ENCODE results near the gene SOS2. TPM values are rescaled to one million over a fixed set of nuclear protein-coding genes. Genes with fewer than 3 reads are reported as not detected.

The SOS2 gene
- total RNA-seq, 1 experiment from 2014 or later: 20.3 TPM

DNA sequence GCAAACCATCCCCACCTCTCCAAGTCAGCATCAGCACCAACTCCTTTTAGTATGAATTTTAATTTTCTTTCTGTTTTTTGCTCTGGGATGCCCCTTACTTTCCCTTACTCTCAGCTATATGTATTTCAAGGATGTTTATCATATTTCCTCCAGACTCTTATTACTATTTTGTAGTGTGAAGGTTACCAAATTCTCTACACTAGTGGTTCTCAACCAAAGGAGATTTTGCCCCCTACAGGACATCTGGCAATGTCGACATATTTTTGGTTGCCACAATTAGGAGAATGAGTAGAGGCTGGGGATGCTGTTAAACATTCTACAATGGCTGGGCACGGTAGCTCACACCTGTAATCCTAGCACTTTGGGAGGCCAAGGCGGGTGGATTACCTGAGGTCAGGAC is 29.1 kb upstream of the SOS2 start:
- POLR2A ChIA-PET (ENCODE audit: low non-redundant PET): interaction anchor here (0.6 kb wide), 1 partner anchor 408 kb away, joined by 3 read pairs; the partner anchor contains the start of gene NEMF
- Histone ChIP-seq H3K4me1 (ENCODE audit: insufficient read depth, low read length, poor library complexity, severe bottlenecking) (no peaks in the 10 kb centered on the region), H3K4me3 (ENCODE audit: low read depth, low read length, poor library complexity, severe bottlenecking) (no peak overlapping the region), H3K36me3 (ENCODE audit: insufficient read depth, low read length, poor library complexity, severe bottlenecking) (no peaks in the 10 kb centered on the region), H3K9me3 (ENCODE audit: low read depth, low read length, poor library complexity, severe bottlenecking) (no peaks in the 10 kb centered on the region), H3K27me3 (replicated peaks; ENCODE audit: insufficient read depth, low read depth, low read length, poor library complexity) (no peaks in the 10 kb centered on the region), H3K27ac (ENCODE audit: low read depth, low read length, poor library complexity, severe bottlenecking) (no peak overlapping the region)
- DNase-seq (ENCODE audit: low spot score): peak; percentile 61
- intact Hi-C loops (cut with micrococcal nuclease; ENCODE audit: unreplicated experiment): no loop called here
- TF ChIP-seq, protein P1, sequence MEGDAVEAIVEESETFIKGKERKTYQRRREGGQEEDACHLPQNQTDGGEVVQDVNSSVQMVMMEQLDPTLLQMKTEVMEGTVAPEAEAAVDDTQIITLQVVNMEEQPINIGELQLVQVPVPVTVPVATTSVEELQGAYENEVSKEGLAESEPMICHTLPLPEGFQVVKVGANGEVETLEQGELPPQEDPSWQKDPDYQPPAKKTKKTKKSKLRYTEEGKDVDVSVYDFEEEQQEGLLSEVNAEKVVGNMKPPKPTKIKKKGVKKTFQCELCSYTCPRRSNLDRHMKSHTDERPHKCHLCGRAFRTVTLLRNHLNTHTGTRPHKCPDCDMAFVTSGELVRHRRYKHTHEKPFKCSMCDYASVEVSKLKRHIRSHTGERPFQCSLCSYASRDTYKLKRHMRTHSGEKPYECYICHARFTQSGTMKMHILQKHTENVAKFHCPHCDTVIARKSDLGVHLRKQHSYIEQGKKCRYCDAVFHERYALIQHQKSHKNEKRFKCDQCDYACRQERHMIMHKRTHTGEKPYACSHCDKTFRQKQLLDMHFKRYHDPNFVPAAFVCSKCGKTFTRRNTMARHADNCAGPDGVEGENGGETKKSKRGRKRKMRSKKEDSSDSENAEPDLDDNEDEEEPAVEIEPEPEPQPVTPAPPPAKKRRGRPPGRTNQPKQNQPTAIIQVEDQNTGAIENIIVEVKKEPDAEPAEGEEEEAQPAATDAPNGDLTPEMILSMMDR (conservative IDR thresholded peaks at IDR 0.05; ENCODE audit: low read depth, low read length): peak; percentile 63
- TF ChIP-seq EZH2 (IDR thresholded peaks at IDR 0.05; ENCODE audit: borderline replicate concordance, low read depth, low read length, poor library complexity, severe bottlenecking): no peak
- CTCF ChIA-PET: interaction anchor here (0.5 to 1.2 kb wide), 3 partner anchors 19 to 551 kb away, joined by 3 to 4 read pairs (median 4); no protein-coding TSS in a partner anchor
- no TSS peak for BruUV-seq (replicated peaks)

GRCh38 chr14:50260072-50260471 is 28.7 kb upstream of the SOS2 start:
- TF ChIP-seq EZH2 (IDR thresholded peaks at IDR 0.05; ENCODE audit: borderline replicate concordance, low read depth, low read length, poor library complexity, severe bottlenecking): no peak
- TF ChIP-seq, protein P1 (conservative IDR thresholded peaks at IDR 0.05; ENCODE audit: low read depth, low read length): no peak
- Histone ChIP-seq H3K36me3 (ENCODE audit: insufficient read depth, low read length, poor library complexity, severe bottlenecking) (no peaks in the 10 kb centered on the region), H3K27ac (ENCODE audit: low read depth, low read length, poor library complexity, severe bottlenecking) (no peak overlapping the region), H3K4me1 (ENCODE audit: insufficient read depth, low read length, poor library complexity, severe bottlenecking) (no peaks in the 10 kb centered on the region), H3K4me3 (ENCODE audit: low read depth, low read length, poor library complexity, severe bottlenecking) (no peak overlapping the region), H3K9me3 (ENCODE audit: low read depth, low read length, poor library complexity, severe bottlenecking) (no peaks in the 10 kb centered on the region), H3K27me3 (replicated peaks; ENCODE audit: insufficient read depth, low read depth, low read length, poor library complexity) (no peaks in the 10 kb centered on the region)
- CTCF ChIA-PET: interaction anchor here (0.6 to 1.2 kb wide), 2 partner anchors 19 to 34 kb away, joined by 3 to 4 read pairs; no protein-coding TSS in a partner anchor
- intact Hi-C loops (cut with micrococcal nuclease; ENCODE audit: unreplicated experiment): no loop called here
- POLR2A ChIA-PET (ENCODE audit: low non-redundant PET): interaction anchor here (0.6 kb wide), 1 partner anchor 408 kb away, joined by 3 read pairs; the partner anchor contains the start of gene NEMF
- DNase-seq (ENCODE audit: low spot score): peak; percentile 28
- BruUV-seq (replicated peaks): no TSS peak

- POLR2A ChIA-PET (ENCODE audit: low non-redundant PET): interaction anchor here (0.7 kb wide), 1 partner anchor 539 kb away, joined by 3 read pairs; no protein-coding TSS in a partner anchor
- DNase-seq (ENCODE audit: low spot score): no peak
- Histone ChIP-seq H3K4me1 (ENCODE audit: insufficient read depth, low read length, poor library complexity, severe bottlenecking) (no peaks in the 10 kb centered on the region), H3K36me3 (ENCODE audit: insufficient read depth, low read length, poor library complexity, severe bottlenecking) (no peaks in the 10 kb centered on the region), H3K27ac (ENCODE audit: low read depth, low read length, poor library complexity, severe bottlenecking) (no peak overlapping the region), H3K9me3 (ENCODE audit: low read depth, low read length, poor library complexity, severe bottlenecking) (no peaks in the 10 kb centered on the region), H3K4me3 (ENCODE audit: low read depth, low read length, poor library complexity, severe bottlenecking) (no peak overlapping the region), H3K27me3 (replicated peaks; ENCODE audit: insufficient read depth, low read depth, low read length, poor library complexity) (no peaks in the 10 kb centered on the region)
- CTCF ChIA-PET: interaction anchor here (0.6 kb wide), 1 partner anchor 115 kb away, joined by 8 read pairs; no protein-coding TSS in a partner anchor
- TF ChIP-seq EZH2 (IDR thresholded peaks at IDR 0.05; ENCODE audit: borderline replicate concordance, low read depth, low read length, poor library complexity, severe bottlenecking): no peak
- TF ChIP-seq, protein P1 (conservative IDR thresholded peaks at IDR 0.05; ENCODE audit: low read depth, low read length): no peak
- intact Hi-C loops (cut with micrococcal nuclease; ENCODE audit: unreplicated experiment): no loop called here
- BruUV-seq (replicated peaks): no TSS peak
Measured at GRCh38 chr14:50257732-50258131, 26.4 kb upstream of the SOS2 start.

Data from A673 (cell line).